ENCODE measurements around the gene WDR88. TPM values are rescaled to one million over a fixed set of nuclear protein-coding genes. Genes with fewer than 3 reads are reported as not detected.

WDR88 gene
- total RNA-seq, 1 experiment from 2014 or later, result 0.28 TPM

DNA sequence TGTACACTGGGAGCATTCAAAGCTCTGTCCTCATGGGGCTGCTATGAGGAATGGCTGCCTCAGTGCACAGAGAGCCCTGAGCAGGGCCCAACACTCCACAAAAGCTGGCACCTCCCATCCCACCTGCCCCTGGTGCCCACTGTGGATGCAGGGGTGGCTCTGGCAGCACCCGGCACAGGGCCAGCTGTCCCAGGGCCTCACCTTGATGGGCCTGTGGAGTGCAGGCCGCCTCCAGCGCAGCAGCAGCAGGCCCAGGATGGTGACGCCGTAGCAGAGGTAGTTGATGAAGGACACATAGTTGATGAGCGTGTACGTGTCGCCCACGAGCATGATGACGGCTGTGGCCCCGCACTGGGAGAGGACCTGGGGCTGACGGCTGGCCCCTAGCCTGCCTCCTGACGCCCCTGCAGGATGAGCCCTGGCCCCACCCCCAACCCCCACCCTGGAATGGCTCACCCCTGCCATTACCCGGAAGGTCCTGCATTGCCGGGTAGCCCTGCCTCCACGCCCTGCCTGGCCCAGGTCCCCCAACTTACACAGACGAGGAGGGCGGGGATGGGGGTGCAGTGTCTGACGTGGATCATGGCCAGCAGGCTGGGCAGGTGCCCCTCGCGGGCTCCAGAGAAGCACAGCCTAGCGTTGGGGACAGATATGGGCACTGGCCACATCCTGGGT, 78.5 kb downstream of the WDR88 start (continued):
- TF ChIP-seq RELA (CRISPR knock-in tag; IDR thresholded peaks at IDR 0.05; ENCODE audit: borderline replicate concordance), result no peak
- no peak for TF ChIP-seq ZNF138 (CRISPR knock-in tag; conservative IDR thresholded peaks at IDR 0.05)

DNA sequence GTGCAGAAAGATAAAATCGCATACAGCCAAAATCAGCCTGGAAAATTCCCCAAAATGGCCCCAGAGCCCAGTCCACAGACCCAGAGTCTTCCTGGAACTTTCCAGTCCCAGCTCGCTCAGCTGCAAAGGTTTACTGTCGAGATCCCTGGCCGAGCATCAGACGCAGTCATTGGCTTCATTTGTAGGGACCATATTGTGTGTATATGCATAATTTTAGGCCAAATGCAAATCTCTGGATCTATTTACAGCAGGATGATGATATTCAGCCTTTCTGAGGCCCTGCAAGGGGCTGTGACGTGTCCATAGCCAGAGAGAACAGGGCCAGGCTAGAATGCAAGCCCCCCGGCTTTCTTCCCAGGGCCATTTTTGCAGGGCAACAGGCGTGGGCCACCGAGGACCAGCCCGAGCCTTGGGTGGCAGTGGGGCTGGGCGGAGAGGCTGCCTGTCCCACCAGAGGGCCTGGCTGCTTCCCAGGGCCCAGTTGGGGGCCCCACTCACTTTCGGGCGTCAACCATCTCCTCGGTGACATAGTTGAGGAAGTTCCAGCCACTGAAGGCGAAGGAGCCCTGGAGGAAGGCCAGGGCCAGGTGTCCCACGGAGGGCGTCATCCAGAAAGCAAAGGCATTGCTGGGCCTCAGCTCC, 80.0 kb downstream of the WDR88 start:
- no peaks in the 10 kb centered on the region for H3K36me3 Mint-ChIP-seq
- TF ChIP-seq RORB (CRISPR knock-in tag; IDR thresholded peaks at IDR 0.05), result no peak
- TF ChIP-seq, protein P1, sequence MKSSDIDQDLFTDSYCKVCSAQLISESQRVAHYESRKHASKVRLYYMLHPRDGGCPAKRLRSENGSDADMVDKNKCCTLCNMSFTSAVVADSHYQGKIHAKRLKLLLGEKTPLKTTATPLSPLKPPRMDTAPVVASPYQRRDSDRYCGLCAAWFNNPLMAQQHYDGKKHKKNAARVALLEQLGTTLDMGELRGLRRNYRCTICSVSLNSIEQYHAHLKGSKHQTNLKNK (CRISPR knock-in tag; IDR thresholded peaks at IDR 0.05), result no peak
- TF ChIP-seq, protein P2, sequence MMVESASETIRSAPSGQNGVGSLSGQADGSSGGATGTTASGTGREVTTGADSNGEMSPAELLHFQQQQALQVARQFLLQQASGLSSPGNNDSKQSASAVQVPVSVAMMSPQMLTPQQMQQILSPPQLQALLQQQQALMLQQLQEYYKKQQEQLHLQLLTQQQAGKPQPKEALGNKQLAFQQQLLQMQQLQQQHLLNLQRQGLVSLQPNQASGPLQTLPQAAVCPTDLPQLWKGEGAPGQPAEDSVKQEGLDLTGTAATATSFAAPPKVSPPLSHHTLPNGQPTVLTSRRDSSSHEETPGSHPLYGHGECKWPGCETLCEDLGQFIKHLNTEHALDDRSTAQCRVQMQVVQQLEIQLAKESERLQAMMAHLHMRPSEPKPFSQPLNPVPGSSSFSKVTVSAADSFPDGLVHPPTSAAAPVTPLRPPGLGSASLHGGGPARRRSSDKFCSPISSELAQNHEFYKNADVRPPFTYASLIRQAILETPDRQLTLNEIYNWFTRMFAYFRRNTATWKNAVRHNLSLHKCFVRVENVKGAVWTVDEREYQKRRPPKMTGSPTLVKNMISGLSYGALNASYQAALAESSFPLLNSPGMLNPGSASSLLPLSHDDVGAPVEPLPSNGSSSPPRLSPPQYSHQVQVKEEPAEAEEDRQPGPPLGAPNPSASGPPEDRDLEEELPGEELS (CRISPR knock-in tag; IDR thresholded peaks at IDR 0.05), result no peak
- no peak for TF ChIP-seq SP1 (CRISPR knock-in tag; conservative IDR thresholded peaks at IDR 0.05)
- TF ChIP-seq, protein P3, sequence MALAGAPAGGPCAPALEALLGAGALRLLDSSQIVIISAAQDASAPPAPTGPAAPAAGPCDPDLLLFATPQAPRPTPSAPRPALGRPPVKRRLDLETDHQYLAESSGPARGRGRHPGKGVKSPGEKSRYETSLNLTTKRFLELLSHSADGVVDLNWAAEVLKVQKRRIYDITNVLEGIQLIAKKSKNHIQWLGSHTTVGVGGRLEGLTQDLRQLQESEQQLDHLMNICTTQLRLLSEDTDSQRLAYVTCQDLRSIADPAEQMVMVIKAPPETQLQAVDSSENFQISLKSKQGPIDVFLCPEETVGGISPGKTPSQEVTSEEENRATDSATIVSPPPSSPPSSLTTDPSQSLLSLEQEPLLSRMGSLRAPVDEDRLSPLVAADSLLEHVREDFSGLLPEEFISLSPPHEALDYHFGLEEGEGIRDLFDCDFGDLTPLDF (CRISPR knock-in tag; IDR thresholded peaks at IDR 0.05), result no peak
- TF ChIP-seq, protein P4, sequence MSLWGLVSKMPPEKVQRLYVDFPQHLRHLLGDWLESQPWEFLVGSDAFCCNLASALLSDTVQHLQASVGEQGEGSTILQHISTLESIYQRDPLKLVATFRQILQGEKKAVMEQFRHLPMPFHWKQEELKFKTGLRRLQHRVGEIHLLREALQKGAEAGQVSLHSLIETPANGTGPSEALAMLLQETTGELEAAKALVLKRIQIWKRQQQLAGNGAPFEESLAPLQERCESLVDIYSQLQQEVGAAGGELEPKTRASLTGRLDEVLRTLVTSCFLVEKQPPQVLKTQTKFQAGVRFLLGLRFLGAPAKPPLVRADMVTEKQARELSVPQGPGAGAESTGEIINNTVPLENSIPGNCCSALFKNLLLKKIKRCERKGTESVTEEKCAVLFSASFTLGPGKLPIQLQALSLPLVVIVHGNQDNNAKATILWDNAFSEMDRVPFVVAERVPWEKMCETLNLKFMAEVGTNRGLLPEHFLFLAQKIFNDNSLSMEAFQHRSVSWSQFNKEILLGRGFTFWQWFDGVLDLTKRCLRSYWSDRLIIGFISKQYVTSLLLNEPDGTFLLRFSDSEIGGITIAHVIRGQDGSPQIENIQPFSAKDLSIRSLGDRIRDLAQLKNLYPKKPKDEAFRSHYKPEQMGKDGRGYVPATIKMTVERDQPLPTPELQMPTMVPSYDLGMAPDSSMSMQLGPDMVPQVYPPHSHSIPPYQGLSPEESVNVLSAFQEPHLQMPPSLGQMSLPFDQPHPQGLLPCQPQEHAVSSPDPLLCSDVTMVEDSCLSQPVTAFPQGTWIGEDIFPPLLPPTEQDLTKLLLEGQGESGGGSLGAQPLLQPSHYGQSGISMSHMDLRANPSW (CRISPR knock-in tag; conservative IDR thresholded peaks at IDR 0.05; ENCODE audit: low read depth), result no peak
- TF ChIP-seq ZBTB43 (CRISPR knock-in tag; IDR thresholded peaks at IDR 0.05), result no peak
- TF ChIP-seq E2F5 (CRISPR knock-in tag; IDR thresholded peaks at IDR 0.05), result no peak
- no peak for TF ChIP-seq ZBTB21 (CRISPR knock-in tag; IDR thresholded peaks at IDR 0.05; ENCODE audit: borderline replicate concordance)
- TF ChIP-seq, protein P5, sequence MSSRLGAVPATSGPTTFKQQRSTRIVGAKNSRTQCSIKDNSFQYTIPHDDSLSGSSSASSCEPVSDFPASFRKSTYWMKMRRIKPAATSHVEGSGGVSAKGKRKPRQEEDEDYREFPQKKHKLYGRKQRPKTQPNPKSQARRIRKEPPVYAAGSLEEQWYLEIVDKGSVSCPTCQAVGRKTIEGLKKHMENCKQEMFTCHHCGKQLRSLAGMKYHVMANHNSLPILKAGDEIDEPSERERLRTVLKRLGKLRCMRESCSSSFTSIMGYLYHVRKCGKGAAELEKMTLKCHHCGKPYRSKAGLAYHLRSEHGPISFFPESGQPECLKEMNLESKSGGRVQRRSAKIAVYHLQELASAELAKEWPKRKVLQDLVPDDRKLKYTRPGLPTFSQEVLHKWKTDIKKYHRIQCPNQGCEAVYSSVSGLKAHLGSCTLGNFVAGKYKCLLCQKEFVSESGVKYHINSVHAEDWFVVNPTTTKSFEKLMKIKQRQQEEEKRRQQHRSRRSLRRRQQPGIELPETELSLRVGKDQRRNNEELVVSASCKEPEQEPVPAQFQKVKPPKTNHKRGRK (CRISPR knock-in tag; IDR thresholded peaks at IDR 0.05; ENCODE audit: borderline replicate concordance), result no peak
- TF ChIP-seq TCF7 (CRISPR knock-in tag; IDR thresholded peaks at IDR 0.05; ENCODE audit: low read depth), result no peak
- TF ChIP-seq GABPB1 (CRISPR knock-in tag; IDR thresholded peaks at IDR 0.05), result no peak
- TF ChIP-seq ZNF219 (CRISPR knock-in tag; IDR thresholded peaks at IDR 0.05; ENCODE audit: borderline replicate concordance), result no peak
- TF ChIP-seq ESRRA (CRISPR knock-in tag; IDR thresholded peaks at IDR 0.05; ENCODE audit: borderline replicate concordance), result no peak
- TF ChIP-seq NFYB (CRISPR knock-in tag; conservative IDR thresholded peaks at IDR 0.05; ENCODE audit: low read depth), result no peak
- TF ChIP-seq NFATC4 (CRISPR knock-in tag; IDR thresholded peaks at IDR 0.05), result no peak
- TF ChIP-seq CTCF (IDR thresholded peaks at IDR 0.05), result no peak
- POLR2A ChIA-PET, result no interaction called here
- 0 out of 2 replicates have a peak, but pooled peaks cover 6% of the 10 kb centered on the region for H3K4me1 Mint-ChIP-seq
- H3K27ac Mint-ChIP-seq, result no peak overlapping the region
- CTCF ChIA-PET, result interaction anchor here (1.7 kb wide), 1 partner anchor 28 kb away, joined by 6 read pairs; no protein-coding TSS in a partner anchor
- no peak for DNase-seq (ENCODE audit: low spot score)
- H3K4me3 Mint-ChIP-seq, result no peak overlapping the region
- H3K27me3 Mint-ChIP-seq (ENCODE audit: low read depth), result no peaks in the 10 kb centered on the region
- H3K9me3 Mint-ChIP-seq, result no peaks in the 10 kb centered on the region
- no peak for ATAC-seq

All from WTC11 (cell line).